Lung (tissue), 12 donors: ENCODE data around the gene RBM10. TPM values are rescaled to one million over a fixed set of nuclear protein-coding genes. Genes with fewer than 3 reads are reported as not detected.

Experiments
- ATAC-seq: fragments of 200-7000 bp; cut with Tn5 transposase; one replicate; pipeline ENCODE4 v1.9.1; 2020; ENCODE audit warnings: moderate number of reproducible peaks; ENCODE audit not compliant: insufficient read depth, low FRiP score
- DNase-seq, 3 donors: peaks; one replicate each; pipeline ENCODE4 v3.0.0-alpha.2; 2013 to 2017
- H3K27ac ChIP-seq, 2 donors: one replicate each; pipeline ENCODE4 v1.5.1; 2013; ENCODE audit warnings: mild to moderate bottlenecking in 2 of 2, moderate library complexity in 2 of 2, control low read depth in 1 of 2, inconsistent platforms in 1 of 2, low read depth in 1 of 2, low read length in 1 of 2
- H3K27me3 ChIP-seq, 3 donors: one replicate each; pipeline ENCODE4 v1.5.1; 2013; ENCODE audit warnings: low read length in 2 of 3; ENCODE audit not compliant: control insufficient read depth in 3 of 3, insufficient read depth in 3 of 3
- H3K36me3 ChIP-seq, 4 donors: one replicate each; pipeline ENCODE4 v1.5.1; 2013; ENCODE audit warnings: low read length in 4 of 4, mild to moderate bottlenecking in 1 of 4, moderate library complexity in 1 of 4; ENCODE audit not compliant: control insufficient read depth in 4 of 4, insufficient read depth in 4 of 4
- H3K4me1 ChIP-seq, 5 donors: one replicate each; pipeline ENCODE4 v1.5.1; 2013; ENCODE audit warnings: low read length in 5 of 5, mild to moderate bottlenecking in 2 of 5, moderate library complexity in 1 of 5; ENCODE audit not compliant: control insufficient read depth in 5 of 5, insufficient read depth in 5 of 5
- H3K4me3 ChIP-seq: one replicate; pipeline ENCODE4 v1.5.1; 2013; ENCODE audit warnings: mild to moderate bottlenecking, control low read depth, moderate library complexity
- H3K9ac ChIP-seq, 2 donors: one replicate each; pipeline ENCODE4 v1.5.1; 2013; ENCODE audit warnings: low read length in 2 of 2, control low read depth in 1 of 2; ENCODE audit not compliant: insufficient read depth in 1 of 2
- H3K9me3 ChIP-seq, 4 donors: one replicate each; pipeline ENCODE4 v1.5.1; 2013; ENCODE audit warnings: low read length in 3 of 4, mild to moderate bottlenecking in 1 of 4, moderate library complexity in 1 of 4; ENCODE audit not compliant: control insufficient read depth in 4 of 4, insufficient read depth in 3 of 4
- CTCF ChIP-seq: IDR thresholded peaks from 2 replicates; pipeline ENCODE4 v1.5.1; 2012; ENCODE audit warnings: mild to moderate bottlenecking; ENCODE audit errors: control extremely low read depth, extremely low read depth
- WGBS, 2 donors: extraction: QIAGEN DNeasy Blood & Tissue Kit; methylation state at CpG; one replicate each; pipeline ENCODE4 v1.1.7; 2013; 5-methylcytosine and 5-hydroxymethylcytosine counted together
- polyA plus RNA-seq, 2 donors: library from polyadenylated mRNA; stranded (reverse); fragments of 200-250 nt; gene quantifications; one replicate each; pipeline ENCODE4 v1.2.1, GENCODE V29; 2013
- total RNA-seq, 2 donors: library from RNA; depleted of rRNA in 1 of 2; stranded (reverse); fragments of >200 nt in 1 of 2; gene quantifications; one replicate each; pipeline ENCODE4 v1.2.1, GENCODE V29; 2014 to 2021
- donor health status: control.
- donor health status: control.
- donor health status: Bipolar disorder and iron deficiency.
- donor health status: healthy.
- donor health status: DM: yes; HTN: yes; CAD: no.

RBM10 gene
- total and polyA plus RNA-seq, 4 donors: 22.2 to 38.6 (median 30.5) TPM

- ATAC-seq: no peak
- 76 to 78% methylated on average over 7 of the region's 7 CpGs for WGBS, 2 donors
- H3K9ac ChIP-seq: no peak overlapping the region
- no peak overlapping the region for H3K27ac ChIP-seq
- H3K27me3 ChIP-seq: no peaks in the 10 kb centered on the region
- peaks cover 0 to 7% (median 0%) of the 10 kb centered on the region in 4 donors for H3K9me3 ChIP-seq
- H3K4me3 ChIP-seq: no peak overlapping the region
- peaks cover 6 to 37% (median 17%) of the 10 kb centered on the region in 5 donors for H3K4me1 ChIP-seq
- peaks cover 16 to 54% (median 40%) of the 10 kb centered on the region in 4 donors for H3K36me3 ChIP-seq
- no peak for DNase-seq
- no peak for TF ChIP-seq CTCF
Measured at GRCh38 chrX:47197526-47197925, 52.5 kb downstream of the RBM10 start.

- ATAC-seq (no peak), DNase-seq (no peak)
- peaks cover 16 to 60% (median 46%) of the 10 kb centered on the region in 4 donors for H3K36me3 ChIP-seq
- 86 to 87% methylated on average over 10 of the region's 10 CpGs for WGBS, 2 donors
- H3K4me3 ChIP-seq: no peak overlapping the region
- no peak for TF ChIP-seq CTCF
- H3K4me1 ChIP-seq: peaks cover 5 to 34% (median 17%) of the 10 kb centered on the region in 5 donors
- H3K9ac ChIP-seq: no peak overlapping the region
- no peaks in the 10 kb centered on the region for H3K27me3 ChIP-seq
- H3K27ac ChIP-seq: peak overlapping the region in 1 of 2 donors; percentile 8
- H3K9me3 ChIP-seq: peaks cover 0 to 7% (median 0%) of the 10 kb centered on the region in 4 donors
Measured at GRCh38 chrX:47198026-47198686, 53.1 kb downstream of the RBM10 start.

- TF ChIP-seq CTCF: no peak
- WGBS, 2 donors: 87 to 88% methylated on average over 15 of the region's 15 CpGs
- Histone ChIP-seq H3K4me1 (peaks cover 5 to 32% (median 17%) of the 10 kb centered on the region in 5 donors), H3K36me3 (peaks cover 16 to 65% (median 49%) of the 10 kb centered on the region in 4 donors), H3K9ac (no peak overlapping the region), H3K27me3 (no peaks in the 10 kb centered on the region), H3K4me3 (no peak overlapping the region), H3K27ac (peak overlapping the region in 1 of 2 donors; percentile 8), H3K9me3 (peaks cover 0 to 9% (median 0%) of the 10 kb centered on the region in 4 donors)
- no peak for ATAC-seq
- DNase-seq: no peak
Measured at GRCh38 chrX:47198687-47199080, 53.7 kb downstream of the RBM10 start.
